ENCODE data around the gene HPS1.

Gene HPS1

GRCh38 chr10:98414932-98415730 lies 31.6 kb downstream of the HPS1 start, which contains the start of gene PYROXD2:
Gene PYROXD2, minus strand, starts transcription at chr10:98415182. Its CDS starts 47 bp downstream, at chr10:98415135.
- no peak for DNase-seq (ENCODE audit: low read depth in 2 of 2, low spot score in 1 of 2)

- no peak for DNase-seq (ENCODE audit: low read depth in 2 of 2, low spot score in 1 of 2)
These were observed 32.2 kb downstream of the HPS1 start for GRCh38 chr10:98414578-98414931.

- DNase-seq (ENCODE audit: low read depth in 2 of 2, low spot score in 1 of 2): no peak
These were observed 35.0 kb downstream of the HPS1 start for GRCh38 chr10:98411768-98412167.

- no peak for DNase-seq (ENCODE audit: low read depth in 2 of 2, low spot score in 1 of 2)
These were observed 35.6 kb downstream of the HPS1 start for GRCh38 chr10:98411166-98411565.

GRCh38 chr10:98410759-98411158 lies 36.0 kb downstream of the HPS1 start:
- no peak for DNase-seq (ENCODE audit: low read depth in 2 of 2, low spot score in 1 of 2)

GRCh38 chr10:98410135-98410743 lies 36.5 kb downstream of the HPS1 start:
- no peak for DNase-seq (ENCODE audit: low read depth in 2 of 2, low spot score in 1 of 2)

GRCh38 chr10:98408799-98409198 lies 37.9 kb downstream of the HPS1 start:
- no peak for DNase-seq (ENCODE audit: low read depth in 2 of 2, low spot score in 1 of 2)

GRCh38 chr10:98407744-98408241 lies 38.9 kb downstream of the HPS1 start:
- no peak for DNase-seq (ENCODE audit: low read depth in 2 of 2, low spot score in 1 of 2)

GRCh38 chr10:98407017-98407743 lies 39.6 kb downstream of the HPS1 start:
- no peak for DNase-seq (ENCODE audit: low read depth in 2 of 2, low spot score in 1 of 2)

- DNase-seq (ENCODE audit: low read depth in 2 of 2, low spot score in 1 of 2): no peak
These were observed 41.3 kb downstream of the HPS1 start for GRCh38 chr10:98405422-98405821.

- no peak for DNase-seq (ENCODE audit: low read depth in 2 of 2, low spot score in 1 of 2)
These were observed 42.0 kb downstream of the HPS1 start for GRCh38 chr10:98404571-98405359.

GRCh38 chr10:98403812-98404504 lies 42.8 kb downstream of the HPS1 start:
- no peak for DNase-seq (ENCODE audit: low read depth in 2 of 2, low spot score in 1 of 2)

GRCh38 chr10:98402931-98403718 lies 43.6 kb downstream of the HPS1 start:
- DNase-seq (ENCODE audit: low read depth in 2 of 2, low spot score in 1 of 2): no peak

GRCh38 chr10:98402478-98402877 lies 44.3 kb downstream of the HPS1 start:
- DNase-seq (ENCODE audit: low read depth in 2 of 2, low spot score in 1 of 2): no peak

- DNase-seq (ENCODE audit: low read depth in 2 of 2, low spot score in 1 of 2): no peak
These were observed 46.3 kb downstream of the HPS1 start for GRCh38 chr10:98400482-98400881.

GRCh38 chr10:98399784-98400183 lies 47.0 kb downstream of the HPS1 start:
- no peak for DNase-seq (ENCODE audit: low read depth in 2 of 2, low spot score in 1 of 2)

GRCh38 chr10:98397089-98397600 lies 49.6 kb downstream of the HPS1 start:
- no peak for DNase-seq (ENCODE audit: low read depth in 2 of 2, low spot score in 1 of 2)

- no peak for DNase-seq (ENCODE audit: low read depth in 2 of 2, low spot score in 1 of 2)
These were observed 50.4 kb downstream of the HPS1 start for GRCh38 chr10:98396096-98397063.

Measured in stimulated activated CD8-positive, alpha-beta memory T cell treated with anti-CD3 and anti-CD28 coated beads, Interleukin-4, amount 100 ng/mL, for 4 hours (primary cell).